IPS DF 19.7 (cell line): ENCODE data around the gene LRRC63.
"Not testable (repeated sequence)": the region's sequence is repeated elsewhere in the genome, so short reads cannot be mapped to it uniquely, and the experiment has no call there.

Experiments
- DNase-seq: peaks from one replicate; pipeline ENCODE4 v3.0.0-alpha.2; 2013; ENCODE audit warnings: low read depth, low spot score

LRRC63 gene

GRCh38 chr13:46265292-46265691 is 53.6 kb downstream of the LRRC63 start:
- no peak for DNase-seq

GRCh38 chr13:46267166-46267565 is 55.4 kb downstream of the LRRC63 start:
- DNase-seq: no peak

GRCh38 chr13:46270416-46270815 is 58.7 kb downstream of the LRRC63 start:
- no peak for DNase-seq

GRCh38 chr13:46274094-46274698 is 62.5 kb downstream of the LRRC63 start:
- no peak for DNase-seq

GRCh38 chr13:46278474-46278873 is 66.7 kb downstream of the LRRC63 start:
- peak; percentile 17 for DNase-seq

GRCh38 chr13:46281779-46282178 is 70.1 kb downstream of the LRRC63 start:
- no peak for DNase-seq

- not testable (repeated sequence) for DNase-seq
Measured at GRCh38 chr13:46283912-46284824, 72.4 kb downstream of the LRRC63 start.

- no peak for DNase-seq
Measured at GRCh38 chr13:46286972-46287371, 75.2 kb downstream of the LRRC63 start.

- DNase-seq: peak; percentile 30
Measured at GRCh38 chr13:46288570-46289259, 77.0 kb downstream of the LRRC63 start.

GRCh38 chr13:46289260-46289955 is 77.7 kb downstream of the LRRC63 start:
- no peak for DNase-seq

GRCh38 chr13:46290434-46290833 is 78.7 kb downstream of the LRRC63 start:
- DNase-seq: no peak

GRCh38 chr13:46293436-46293835 is 81.7 kb downstream of the LRRC63 start:
- no peak for DNase-seq

GRCh38 chr13:46295491-46296114 is 83.9 kb downstream of the LRRC63 start:
- no peak for DNase-seq

- no peak for DNase-seq
Measured at GRCh38 chr13:46296115-46296822, 84.5 kb downstream of the LRRC63 start.

- no peak for DNase-seq
Measured at GRCh38 chr13:46296921-46297320, 85.2 kb downstream of the LRRC63 start.

GRCh38 chr13:46297361-46297811 is 85.7 kb downstream of the LRRC63 start:
- DNase-seq: no peak

GRCh38 chr13:46303742-46304385 is 92.1 kb downstream of the LRRC63 start:
- DNase-seq: no peak

- DNase-seq: no peak
Measured at GRCh38 chr13:46304546-46304945, 92.8 kb downstream of the LRRC63 start.

GRCh38 chr13:46307554-46307953 is 95.8 kb downstream of the LRRC63 start:
- no peak for DNase-seq

- DNase-seq: no peak
Measured at GRCh38 chr13:46310066-46310465, 98.3 kb downstream of the LRRC63 start.
